Heart right ventricle (tissue), 16 donors: Measurements from ENCODE around the gene LPP. TPM values are rescaled to one million over a fixed set of nuclear protein-coding genes. Genes with fewer than 3 reads are reported as not detected.

Experiments used
- ATAC-seq, 8 donors: fragments of 200-7000 bp; cut with Tn5 transposase; one replicate each; pipeline ENCODE4 v1.9.1; 2020; ENCODE audit warnings: mild to moderate bottlenecking in 8 of 8, moderate library complexity in 8 of 8, moderate number of reproducible peaks in 1 of 8
- DNase-seq, 2 donors: peaks; one replicate each; pipeline ENCODE4 v3.0.0-alpha.2; 2020
- H3K27ac ChIP-seq, 10 donors: fragments of 200-600 bp; sonication (generic) in 2 of 10; one replicate each; pipeline versions ENCODE4 v1.5.0 to v1.8.0; 2020 to 2022; ENCODE audit warnings: mild to moderate bottlenecking in 3 of 10
- H3K27me3 ChIP-seq, 7 donors: fragments of 200-600 bp; one replicate each; pipeline ENCODE4 v1.8.0; 2021 to 2022; ENCODE audit warnings: mild to moderate bottlenecking in 2 of 7
- H3K36me3 ChIP-seq, 9 donors: fragments of 200-600 bp; sonication (generic) in 1 of 9; one replicate each; pipeline versions ENCODE4 v1.5.0 to v1.8.0; 2020 to 2022; ENCODE audit warnings: mild to moderate bottlenecking in 2 of 9
- H3K4me1 ChIP-seq, 9 donors: fragments of 200-600 bp; sonication (generic) in 1 of 9; one replicate each; pipeline versions ENCODE4 v1.5.0 to v1.8.0; 2020 to 2022; ENCODE audit warnings: mild to moderate bottlenecking in 4 of 9
- H3K4me3 ChIP-seq, 10 donors: fragments of 200-600 bp; sonication (generic) in 2 of 10; one replicate each; pipeline versions ENCODE4 v1.5.0 to v1.8.0; 2020 to 2022; ENCODE audit warnings: mild to moderate bottlenecking in 7 of 10, moderate library complexity in 2 of 10
- H3K9me3 ChIP-seq, 11 donors: fragments of 200-600 bp in 10 of 11; sonication (generic) in 2 of 11; one replicate each; pipeline versions ENCODE4 v1.5.0 to v1.8.0; 2013 to 2022; ENCODE audit warnings: mild to moderate bottlenecking in 2 of 11, control low read depth in 1 of 11, moderate library complexity in 1 of 11
- WGBS, 2 donors: extraction: QIAGEN DNeasy Blood & Tissue Kit; methylation state at CpG; one replicate each; pipeline ENCODE4 v1.1.7; 2013; ENCODE audit warnings: inconsistent platforms in 1 of 2; 5-methylcytosine and 5-hydroxymethylcytosine counted together
- intact Hi-C, 10 donors: fragments of 100-400 bp; cut with DNase I; formaldehyde crosslinking; loops; one replicate each; pipeline versions ENCODE4 v1.11.1 to v1.14.2; 2022
- polyA plus RNA-seq, 2 donors: library from polyadenylated mRNA; stranded (reverse); fragments of 200-250 nt; gene quantifications; one replicate each; pipeline ENCODE4 v1.2.3, GENCODE V29; 2013
- total RNA-seq, 10 donors: library from RNA; stranded (reverse); fragmentation: NEBNext Ultra II Directional in 3 of 10; extraction: Animal tissue kit (Norgen Biotek cat#: 25700) in 3 of 10; gene quantifications; one replicate each; pipeline versions ENCODE4 v1.2.1 to v1.2.4, GENCODE V29; 2021 to 2023
- TF ChIP-seq, protein P1 (sequence below), 9 donors: fragments of 200-600 bp; sonication (generic) in 2 of 9; IDR thresholded peaks; one replicate each; pipeline versions ENCODE4 v1.5.0 to v1.8.0; 2021 to 2022; ENCODE audit warnings: antibody characterized with exemption in 9 of 9, mild to moderate bottlenecking in 5 of 9, moderate library complexity in 1 of 9
- donor health status: Arrhythmogenic right ventricular cardiomyopathy.
- donor health status: ischemic (EF 13 %, LVEDD 7.1; RV severe dilation, severe dysfunction).
- donor health status: healthy with polysubstance abuse.
- donor health status: DM: no; HTN: yes; CAD: no.
- donor health status: DM: no; HTN: no; CAD: no.
- donor health status: ischemic (EF 25% LVEDD 6.9; RV normal size, moderate dysfunction).
- donor health status: ischemic (EF 25% LVEDD 5.7; RV mildly dilated, moderate dysfunction).
- donor health status: healthy.
- donor health status: DM: yes; HTN: yes; CAD: no.
- donor health status: Ischemic cardiomyopathy.
- donor health status: ischemic (EF 35%, LVEDD 5.7; RV mildly dilated, moderate dysfunction).
- donor health status: nonischemic (EF 11% LVEDD 7.7; RV severe dilation, severe dysfunction).
- donor health status: DM: yes; HTN: yes; CAD: no.
- donor health status: PGD.
- donor health status: ischemic (EF 29% LVEDD 5.4; RV normal size, mild dysfunction).
- donor health status: nonischemic (EF 23%, LVEDD 6.1; RV moderate dilation, normal function).

Gene LPP
- total and polyA plus RNA-seq, 12 donors = 8.5 to 188 (median 140) TPM

DNA sequence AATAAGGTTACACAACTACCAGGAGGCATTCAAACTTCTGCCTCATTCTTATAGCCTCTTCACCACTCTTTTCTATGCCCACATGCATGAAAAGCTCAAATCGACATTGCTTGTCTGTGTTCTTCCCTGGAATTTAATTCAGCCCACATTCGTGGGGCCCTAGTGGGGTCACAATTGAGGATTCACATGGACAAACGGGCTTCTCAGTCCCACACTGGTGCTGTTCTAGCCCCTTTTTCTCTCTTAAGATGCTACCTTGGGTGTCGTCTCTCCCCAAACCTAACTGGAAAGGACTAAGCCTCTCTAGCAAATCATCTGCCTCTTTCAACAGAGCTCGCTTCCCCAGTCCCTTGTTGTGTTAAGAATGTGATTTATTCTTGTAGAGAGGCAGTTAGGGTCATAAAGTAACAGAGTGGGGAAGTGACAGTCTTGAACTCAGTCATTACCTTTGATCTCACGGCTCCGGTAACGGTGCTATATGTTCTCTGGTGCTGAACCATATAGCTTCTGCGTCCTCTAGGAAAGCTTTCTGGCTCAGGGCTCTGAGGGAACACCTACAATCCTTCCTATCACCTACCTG lies 4.9 kb downstream of the LPP start:
- intact Hi-C loops = loop anchor here in 9 of 10 donors (2.0 to 10.0 kb wide), 12 partner anchors 103 to 988 kb away; partner anchors contain the start of gene BCL6 (in 3 of the 9)
- Histone ChIP-seq H3K9me3 (no peaks in the 10 kb centered on the region), H3K4me1 (peaks cover 0 to 90% (median 70%) of the 10 kb centered on the region in 9 donors), H3K4me3 (peak overlapping the region in 1 of 10 donors; percentile 19), H3K27ac (peak overlapping the region; percentile 30 to 99 (median 91)), H3K27me3 (no peaks in the 10 kb centered on the region), H3K36me3 (peaks cover 0 to 5% (median 0%) of the 10 kb centered on the region in 9 donors)
- DNase-seq (no peak), ATAC-seq (no peak)
- TF ChIP-seq, protein P1, sequence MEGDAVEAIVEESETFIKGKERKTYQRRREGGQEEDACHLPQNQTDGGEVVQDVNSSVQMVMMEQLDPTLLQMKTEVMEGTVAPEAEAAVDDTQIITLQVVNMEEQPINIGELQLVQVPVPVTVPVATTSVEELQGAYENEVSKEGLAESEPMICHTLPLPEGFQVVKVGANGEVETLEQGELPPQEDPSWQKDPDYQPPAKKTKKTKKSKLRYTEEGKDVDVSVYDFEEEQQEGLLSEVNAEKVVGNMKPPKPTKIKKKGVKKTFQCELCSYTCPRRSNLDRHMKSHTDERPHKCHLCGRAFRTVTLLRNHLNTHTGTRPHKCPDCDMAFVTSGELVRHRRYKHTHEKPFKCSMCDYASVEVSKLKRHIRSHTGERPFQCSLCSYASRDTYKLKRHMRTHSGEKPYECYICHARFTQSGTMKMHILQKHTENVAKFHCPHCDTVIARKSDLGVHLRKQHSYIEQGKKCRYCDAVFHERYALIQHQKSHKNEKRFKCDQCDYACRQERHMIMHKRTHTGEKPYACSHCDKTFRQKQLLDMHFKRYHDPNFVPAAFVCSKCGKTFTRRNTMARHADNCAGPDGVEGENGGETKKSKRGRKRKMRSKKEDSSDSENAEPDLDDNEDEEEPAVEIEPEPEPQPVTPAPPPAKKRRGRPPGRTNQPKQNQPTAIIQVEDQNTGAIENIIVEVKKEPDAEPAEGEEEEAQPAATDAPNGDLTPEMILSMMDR (IDR thresholded peaks at IDR 0.05) = no peak
- 48 to 66% methylated on average over 9 of the region's 9 CpGs for WGBS, 2 donors

DNA sequence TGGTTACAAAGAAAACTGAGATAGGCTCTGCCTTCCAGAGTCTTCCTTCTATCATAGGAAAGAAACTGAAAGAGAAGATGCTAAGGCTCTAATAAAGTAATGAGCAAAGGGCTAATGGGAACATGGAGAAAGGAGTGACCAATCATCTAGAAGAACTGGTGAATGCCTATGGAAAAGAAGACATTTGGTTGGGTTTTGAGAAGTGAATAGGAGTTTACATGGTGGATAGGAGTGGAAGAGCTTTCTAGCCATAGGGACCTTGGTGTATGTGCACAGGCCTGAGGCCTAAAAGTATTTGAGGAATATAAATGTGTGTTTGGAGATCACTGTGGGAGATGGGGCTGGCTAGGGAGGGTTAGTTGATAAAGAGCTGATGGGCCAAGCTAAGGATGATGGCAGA lies 6.8 kb downstream of the LPP start:
- ATAC-seq (no peak), DNase-seq (no peak)
- Histone ChIP-seq H3K4me1 (peaks cover 3 to 99% (median 77%) of the 10 kb centered on the region in 9 donors), H3K4me3 (no peak overlapping the region), H3K27me3 (no peaks in the 10 kb centered on the region), H3K27ac (peak overlapping the region in 7 of 10 donors; percentile 28 to 99 (median 96)), H3K9me3 (no peaks in the 10 kb centered on the region), H3K36me3 (peaks cover 0 to 5% (median 0%) of the 10 kb centered on the region in 9 donors)
- intact Hi-C loops = no loop called here
- TF ChIP-seq, protein P1 (IDR thresholded peaks at IDR 0.05) = no peak

DNA sequence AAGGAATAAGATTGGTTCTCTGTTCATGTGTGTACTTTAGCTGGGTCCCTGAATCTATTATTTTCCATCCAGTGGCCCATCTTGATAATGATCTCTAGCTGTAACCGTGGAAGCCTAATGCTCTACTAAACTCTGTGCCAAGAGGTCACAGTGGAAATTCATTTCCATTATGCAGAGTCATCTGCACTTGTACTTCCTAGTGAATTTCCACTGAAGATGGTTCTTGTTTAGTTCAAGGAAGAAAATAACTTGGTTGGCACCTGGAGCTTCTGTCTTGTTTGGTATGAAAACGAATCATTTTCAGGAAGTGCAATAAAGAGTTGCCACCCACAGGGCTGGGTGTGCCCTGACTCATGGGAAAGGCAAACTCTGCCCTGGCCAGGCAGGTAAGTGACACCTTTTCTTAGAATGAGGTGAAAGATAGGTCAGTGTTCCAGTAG lies 10.3 kb downstream of the LPP start:
- no peaks in the 10 kb centered on the region for H3K9me3 ChIP-seq
- WGBS, 2 donors = 34 to 40% methylated on average over 2 of the region's 2 CpGs
- intact Hi-C loops = no loop called here
- H3K27me3 ChIP-seq = no peaks in the 10 kb centered on the region
- no peak for DNase-seq
- no peak for ATAC-seq
- H3K4me1 ChIP-seq = peaks cover 6 to 98% (median 58%) of the 10 kb centered on the region in 9 donors
- peak overlapping the region in 4 of 10 donors; percentile 18 to 98 (median 23) for H3K27ac ChIP-seq
- TF ChIP-seq, protein P1 (IDR thresholded peaks at IDR 0.05) = no peak
- H3K36me3 ChIP-seq = peaks cover 0 to 5% (median 0%) of the 10 kb centered on the region in 9 donors
- H3K4me3 ChIP-seq = no peak overlapping the region

DNA sequence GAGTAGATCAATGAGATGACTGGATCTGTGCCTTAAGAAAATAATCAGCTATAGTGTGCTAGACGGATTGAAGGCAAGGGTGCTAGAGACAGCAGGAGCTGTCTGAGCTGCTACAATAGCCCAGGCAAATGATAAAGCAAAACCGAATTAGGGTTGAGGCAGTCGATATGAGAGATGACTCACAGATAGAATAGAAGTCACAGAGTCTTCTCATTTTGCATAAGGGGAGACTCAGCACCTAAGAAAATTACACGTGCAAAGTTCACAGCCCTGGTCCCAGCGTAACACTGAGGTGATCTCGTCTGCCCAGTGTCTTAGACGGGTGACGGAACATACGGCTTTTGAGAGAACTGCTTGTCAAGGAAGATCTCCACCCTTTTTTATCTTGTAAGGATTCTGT lies 11.6 kb downstream of the LPP start:
- ATAC-seq (no peak), DNase-seq (no peak)
- 70% methylated on average over 9 of the region's 9 CpGs for WGBS, 2 donors
- no peaks in the 10 kb centered on the region for H3K9me3 ChIP-seq
- TF ChIP-seq, protein P1 (IDR thresholded peaks at IDR 0.05) = no peak
- intact Hi-C loops = no loop called here
- H3K27me3 ChIP-seq = no peaks in the 10 kb centered on the region
- peaks cover 0 to 5% (median 0%) of the 10 kb centered on the region in 9 donors for H3K36me3 ChIP-seq
- peak overlapping the region in 5 of 10 donors; percentile 3 to 33 (median 24) for H3K27ac ChIP-seq
- H3K4me3 ChIP-seq = no peak overlapping the region
- H3K4me1 ChIP-seq = peaks cover 13 to 99% (median 60%) of the 10 kb centered on the region in 9 donors
